NCI-H187 treated with DMSO at 0.1 percent for 48 hours (cell line): ENCODE results near the gene SOX12.

Source experiments
- DNase-seq: peaks from one replicate; lab custom pipeline; 2025; lab: John Stamatoyannopoulos, UW

The SOX12 gene

DNA sequence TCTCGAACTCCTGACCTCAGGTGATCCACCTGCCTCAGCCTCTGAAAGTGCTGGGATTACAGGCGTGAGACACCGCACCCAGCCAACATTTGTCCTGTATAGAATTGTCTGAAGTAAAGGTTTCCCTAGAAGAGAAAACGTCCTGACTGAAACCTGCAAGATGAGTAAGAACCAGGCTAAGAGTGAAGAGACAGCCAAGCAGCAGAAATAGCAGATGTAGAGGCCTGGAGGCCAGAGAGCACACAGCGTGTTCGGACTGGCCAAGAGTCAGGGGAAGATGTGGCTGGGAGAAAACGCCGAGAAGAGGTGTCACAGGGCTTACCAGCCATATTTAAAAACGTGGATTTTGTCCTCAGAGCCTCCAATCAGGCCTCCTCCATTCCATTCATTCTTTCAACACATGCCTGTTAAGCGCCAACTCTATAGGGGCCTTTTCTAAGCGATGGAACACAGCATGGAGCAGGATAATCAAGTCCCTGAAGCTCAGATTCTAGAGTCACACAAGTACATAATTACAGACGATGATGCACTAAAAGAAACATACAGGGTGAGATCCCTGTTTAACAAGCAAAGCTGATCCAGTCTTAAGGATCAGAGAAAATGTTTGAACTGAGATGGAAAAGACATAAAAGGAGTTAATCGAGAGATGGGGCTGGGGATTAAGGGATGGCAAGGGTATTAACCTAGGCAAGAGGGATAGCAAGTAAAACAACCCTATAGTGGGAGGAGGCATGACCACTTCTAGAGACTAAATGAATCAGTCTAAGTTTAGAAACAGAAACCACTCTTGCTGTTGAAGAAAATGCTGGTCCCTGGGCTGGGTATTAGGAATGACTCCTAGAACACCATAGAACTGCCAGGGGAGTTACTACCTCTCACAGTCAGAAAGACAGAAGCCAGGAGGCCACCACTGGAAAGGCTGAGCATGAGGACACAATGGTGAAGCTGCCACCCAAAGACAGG, 23.2 kb upstream of the SOX12 start:
- no peak for DNase-seq

DNA sequence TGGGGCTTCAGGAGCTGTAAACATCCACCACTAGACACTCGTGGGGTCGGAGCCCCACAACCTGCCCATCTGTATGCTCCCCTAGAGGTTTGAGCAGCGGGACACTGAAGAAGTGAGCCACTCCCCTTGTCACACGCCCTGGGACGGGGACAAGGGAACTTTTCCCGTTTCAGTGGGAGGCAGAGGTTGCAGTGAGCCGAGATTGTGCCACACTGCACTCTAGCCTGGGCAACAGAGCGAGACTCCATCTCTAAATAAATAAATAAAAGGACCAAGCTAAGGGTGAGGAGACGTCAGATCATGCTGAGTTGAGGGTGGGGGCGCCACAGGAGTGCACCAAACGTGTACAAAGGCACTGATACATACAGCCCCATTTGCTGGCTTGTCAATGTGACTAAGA, 19.6 kb upstream of the SOX12 start:
- DNase-seq: no peak

DNA sequence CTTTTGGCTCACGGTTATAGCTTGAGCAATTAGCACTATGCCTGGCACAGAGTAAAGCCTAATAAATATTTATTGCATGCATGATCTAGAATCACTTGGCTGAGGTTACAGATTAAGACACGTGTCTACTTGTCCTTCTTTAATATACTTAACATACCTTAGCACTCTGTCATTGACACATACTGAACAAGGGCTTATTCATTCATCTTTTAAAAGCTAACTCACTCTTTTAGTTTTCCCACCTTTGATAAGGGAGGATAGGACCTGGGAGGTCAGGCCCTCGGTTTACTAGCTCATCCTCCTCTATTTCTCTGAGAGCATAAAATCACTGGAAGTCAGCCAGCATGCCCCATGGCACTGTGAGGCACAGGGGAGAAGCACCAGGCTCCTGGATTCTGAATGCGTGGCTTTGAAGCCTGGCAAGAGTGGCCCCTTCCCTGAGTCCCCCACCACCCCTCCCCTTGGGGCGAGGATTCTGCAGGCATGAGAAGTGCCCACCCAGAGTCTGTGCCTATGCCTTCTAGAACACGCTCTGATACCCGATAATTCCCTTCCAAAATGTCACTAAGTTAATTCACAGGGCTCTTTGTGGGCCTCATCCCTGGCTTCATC, 16.8 kb upstream of the SOX12 start:
- no peak for DNase-seq

DNA sequence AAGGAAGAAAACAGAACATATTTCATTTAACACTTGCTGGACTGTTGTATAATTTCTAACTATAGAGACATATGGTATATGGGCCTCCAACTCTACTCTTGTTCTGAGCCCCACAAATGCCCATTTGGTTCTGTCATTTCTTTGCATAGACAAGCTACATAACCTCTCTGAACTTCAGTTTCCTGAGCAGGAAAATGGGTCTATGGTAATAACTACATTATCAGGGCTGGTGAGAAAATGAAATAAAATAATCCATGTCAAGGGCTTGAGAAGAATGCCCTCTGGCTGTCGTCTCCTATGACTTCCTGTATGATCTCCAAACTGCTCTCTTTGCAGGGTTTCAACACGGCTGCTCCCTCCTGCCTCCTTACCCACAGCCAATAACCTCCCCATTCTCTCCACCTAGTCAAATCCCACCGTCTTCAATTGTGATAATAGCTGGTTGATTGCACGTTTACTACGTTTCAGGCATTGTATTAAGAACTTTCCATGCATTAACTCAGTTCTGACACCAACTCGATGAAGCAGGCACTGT, 16.0 kb upstream of the SOX12 start:
- DNase-seq: no peak

DNA sequence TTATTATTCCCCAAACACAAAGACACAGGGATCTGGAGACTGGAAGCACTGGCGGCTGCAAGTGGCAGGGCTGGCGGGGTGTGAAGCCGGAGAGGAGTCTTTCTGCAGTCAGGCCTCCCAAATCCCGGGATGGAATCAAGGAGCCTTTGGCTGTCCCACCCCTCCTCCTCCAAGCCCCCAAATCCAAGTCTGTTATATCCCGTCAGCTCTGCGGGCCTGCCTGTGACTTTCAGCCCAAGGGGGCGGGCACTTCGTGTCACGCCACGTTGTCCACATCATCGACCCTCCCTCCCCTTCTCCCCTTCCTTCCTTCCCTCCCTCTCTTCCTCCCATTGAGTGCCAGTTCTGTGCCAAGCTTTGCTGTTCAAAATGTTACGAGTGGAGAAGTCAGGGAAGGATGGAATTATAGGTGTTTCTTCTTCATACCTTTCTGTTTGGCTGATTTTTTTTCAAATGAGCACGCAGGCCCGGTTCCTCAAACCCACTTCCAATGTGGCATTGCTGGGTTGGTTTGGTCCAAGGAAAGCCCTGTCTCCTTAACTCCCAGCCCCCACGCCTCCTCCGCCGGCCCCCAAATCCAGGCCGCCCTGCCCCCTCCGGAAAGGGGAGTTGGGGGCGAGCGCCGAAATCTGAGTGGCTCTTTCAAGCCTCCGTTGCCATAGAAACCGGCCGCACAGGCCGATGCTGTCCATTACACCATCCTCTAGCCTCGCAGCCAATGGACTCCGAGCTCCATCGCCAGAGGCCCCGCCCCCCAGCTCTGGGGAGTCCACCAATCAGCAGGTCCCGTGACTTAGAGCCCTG, 15.3 kb upstream of the SOX12 start:
- DNase-seq: peak; percentile 91

DNA sequence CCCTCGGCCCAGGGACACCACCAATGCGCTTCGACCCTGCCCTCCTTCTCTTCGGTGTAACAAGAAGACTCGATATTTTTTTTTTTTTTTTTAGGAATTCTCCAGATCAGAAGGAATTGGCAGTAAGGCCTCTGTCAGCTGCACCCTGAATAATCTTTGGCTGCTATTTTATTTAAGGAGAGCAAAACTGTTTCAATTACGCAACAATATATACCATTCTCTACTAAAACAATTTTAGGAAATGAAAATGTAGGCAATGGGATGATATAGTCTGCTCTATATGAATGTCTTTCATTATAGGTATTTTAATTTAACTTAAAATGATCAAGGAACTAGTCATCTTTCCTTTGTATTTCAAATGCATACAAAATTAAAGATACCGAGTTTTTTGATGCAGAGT, 14.7 kb upstream of the SOX12 start:
- DNase-seq: no peak

DNA sequence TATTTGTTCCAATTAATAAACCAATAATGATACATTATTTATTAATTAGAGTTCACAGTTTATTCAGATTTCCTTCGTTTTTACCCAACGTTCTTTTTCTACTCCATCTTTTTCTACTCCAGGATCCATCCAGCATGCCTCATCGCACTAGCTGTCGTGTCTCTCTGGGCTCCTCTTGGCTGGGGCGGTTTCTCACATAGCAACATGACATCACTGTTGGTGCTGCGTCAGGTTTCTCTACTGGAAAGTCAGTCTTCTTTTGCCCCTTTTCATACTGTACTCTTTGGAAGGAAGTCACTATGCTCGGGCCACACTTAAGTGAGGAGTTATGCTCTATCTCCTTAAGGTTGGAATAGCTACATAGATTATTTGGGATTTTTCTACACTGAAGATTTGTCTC, 13.7 kb upstream of the SOX12 start:
- no peak for DNase-seq

DNA sequence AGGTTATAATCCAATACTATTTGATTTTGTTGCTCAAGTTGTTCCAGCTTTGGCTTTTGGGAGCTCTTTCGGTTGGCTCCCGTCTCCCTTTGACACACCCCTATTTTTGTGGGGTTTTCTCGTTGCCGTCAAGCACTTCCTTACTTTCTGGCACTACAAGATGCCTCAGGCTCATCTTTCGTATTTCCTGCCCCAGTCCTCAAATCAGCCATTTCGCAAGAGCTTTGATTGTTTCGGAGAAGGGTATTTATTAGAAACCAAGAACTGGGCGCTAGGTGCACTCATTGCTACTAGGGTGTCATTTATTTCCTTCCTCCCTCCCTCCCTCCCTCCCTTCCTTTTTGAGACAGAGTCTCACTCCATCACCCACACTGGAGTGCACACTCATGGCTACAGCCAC, 13.3 kb upstream of the SOX12 start:
- DNase-seq: no peak

DNA sequence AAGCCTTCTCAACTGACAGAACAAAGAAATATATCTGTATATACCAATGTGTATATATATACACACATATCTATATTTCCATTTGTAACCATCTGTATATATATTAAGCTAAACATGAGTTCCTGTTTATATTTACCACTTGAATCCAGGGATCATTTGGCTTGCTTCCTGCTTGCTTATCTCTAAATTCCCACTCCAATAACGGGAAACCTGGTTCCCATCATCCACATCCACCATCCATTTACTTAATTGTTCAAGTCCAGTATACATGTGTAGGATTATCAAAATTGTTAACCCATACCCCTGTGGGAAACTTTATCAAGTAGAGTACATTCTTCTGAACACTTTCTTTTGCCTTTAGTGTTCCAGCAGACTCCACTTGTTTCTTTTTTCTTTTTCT, 12.5 kb upstream of the SOX12 start:
- no peak for DNase-seq

DNA sequence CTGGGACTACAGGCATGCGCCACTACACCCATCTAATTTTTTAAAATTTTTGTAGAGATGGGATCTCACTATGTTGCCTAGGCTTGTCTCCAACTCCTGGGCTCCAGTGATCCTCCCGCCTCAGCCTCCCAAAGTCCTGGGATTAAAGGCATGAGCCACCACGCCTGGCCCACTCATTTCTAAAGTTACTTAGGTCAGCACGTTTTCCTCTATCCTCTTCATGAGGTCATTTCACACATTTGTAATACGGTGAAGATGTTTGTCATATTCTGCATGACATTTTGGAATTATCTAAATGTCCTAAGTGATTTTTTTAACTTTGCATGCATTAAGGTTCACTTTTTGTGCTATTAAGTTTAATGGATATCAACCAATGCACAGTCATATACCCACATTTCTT, 11.9 kb upstream of the SOX12 start:
- no peak for DNase-seq

DNA sequence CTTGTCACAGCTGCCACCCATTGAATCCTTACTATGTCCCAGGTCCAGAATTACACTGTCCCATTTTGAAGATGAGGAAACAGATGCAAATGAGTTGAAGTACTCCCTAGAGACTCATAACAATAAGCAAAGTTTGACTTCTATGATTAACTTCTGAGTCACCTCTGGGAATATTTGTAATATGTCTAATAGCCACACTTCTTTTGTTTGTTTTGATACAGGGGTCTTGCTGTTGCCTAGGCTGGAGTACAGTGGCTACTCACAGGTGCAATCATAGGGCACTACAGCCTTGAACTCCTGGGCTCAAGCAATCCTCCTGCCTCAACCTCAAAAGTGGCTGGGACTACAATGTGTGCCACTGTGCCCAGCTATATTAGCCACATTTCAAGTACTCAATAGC, 11.4 kb upstream of the SOX12 start:
- DNase-seq: no peak

DNA sequence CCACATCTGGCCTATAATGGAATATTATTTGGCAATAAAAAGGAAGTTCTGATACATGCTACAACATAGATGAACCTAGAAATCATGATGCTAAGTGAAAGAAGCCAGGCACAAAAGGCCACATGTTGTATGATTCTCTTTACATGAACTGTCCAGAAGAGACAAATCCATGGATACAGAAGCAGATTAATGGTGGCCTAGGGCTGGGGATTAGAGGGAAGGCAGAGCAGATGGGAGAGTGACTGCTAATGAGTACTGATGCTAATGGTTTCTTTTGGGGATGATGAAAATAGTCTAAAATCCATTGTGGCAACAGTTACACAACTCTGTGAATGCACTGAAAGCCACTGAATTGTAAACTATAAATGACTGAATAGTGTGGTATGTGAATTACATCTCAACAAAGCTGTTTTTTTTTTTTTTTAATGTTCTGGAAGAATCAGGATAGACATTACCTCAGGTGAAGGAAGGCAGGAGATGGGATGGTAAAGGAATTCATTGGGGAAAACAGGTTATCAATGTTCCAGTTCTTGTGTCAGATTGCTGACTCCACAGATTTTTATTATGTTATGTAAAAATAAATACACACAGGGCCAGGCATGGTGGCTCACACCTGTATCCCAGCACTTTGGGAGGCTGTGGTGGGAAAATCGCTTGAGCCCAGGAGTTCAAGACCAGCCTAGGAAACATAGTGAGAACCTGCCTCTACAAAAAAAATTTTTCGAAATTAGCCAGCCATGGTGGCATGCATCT, 8.9 kb upstream of the SOX12 start:
- DNase-seq: no peak

DNA sequence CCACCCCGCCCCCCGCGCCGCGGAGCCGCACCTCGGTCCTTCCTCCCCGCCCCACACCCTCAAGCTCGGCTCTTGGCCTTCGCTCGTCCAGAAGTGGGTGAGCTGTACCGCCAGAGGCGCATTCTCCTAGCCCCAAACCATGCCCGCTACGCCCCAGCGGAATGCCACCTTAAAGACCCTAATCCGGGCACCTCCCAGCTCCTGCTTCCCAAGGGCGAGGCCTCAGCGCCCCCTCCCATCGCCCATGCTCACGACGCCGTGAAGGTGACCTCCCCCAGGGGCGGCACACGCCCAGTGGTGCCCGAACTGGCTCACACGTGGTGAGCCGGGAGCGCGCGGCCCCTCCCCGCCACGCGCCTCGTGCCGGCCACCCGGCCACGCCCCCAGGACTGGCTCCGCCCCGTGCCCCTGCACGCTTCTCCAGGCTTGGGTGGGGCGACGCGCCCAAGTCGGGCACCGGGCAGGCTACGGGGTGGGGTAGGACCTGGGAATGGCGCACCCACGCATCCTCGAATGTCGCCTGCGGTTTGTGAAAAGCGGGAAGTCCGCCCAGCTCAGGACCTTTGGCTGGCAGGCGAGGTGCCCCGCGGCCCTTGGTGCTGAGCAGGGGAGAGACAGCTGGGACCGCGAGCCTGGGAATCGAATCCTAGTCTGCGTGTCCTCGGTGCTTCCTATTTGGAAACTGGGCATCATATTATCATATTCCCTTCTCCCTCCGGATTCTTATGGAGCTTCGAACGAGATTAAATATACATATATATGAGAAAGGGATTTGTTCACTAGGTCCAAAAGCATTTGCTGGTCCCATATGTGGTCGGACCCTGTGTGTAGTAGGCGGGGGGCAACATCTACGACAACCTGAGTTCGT, 941 bp upstream of the SOX12 start:
- DNase-seq: peak; percentile 53

DNA sequence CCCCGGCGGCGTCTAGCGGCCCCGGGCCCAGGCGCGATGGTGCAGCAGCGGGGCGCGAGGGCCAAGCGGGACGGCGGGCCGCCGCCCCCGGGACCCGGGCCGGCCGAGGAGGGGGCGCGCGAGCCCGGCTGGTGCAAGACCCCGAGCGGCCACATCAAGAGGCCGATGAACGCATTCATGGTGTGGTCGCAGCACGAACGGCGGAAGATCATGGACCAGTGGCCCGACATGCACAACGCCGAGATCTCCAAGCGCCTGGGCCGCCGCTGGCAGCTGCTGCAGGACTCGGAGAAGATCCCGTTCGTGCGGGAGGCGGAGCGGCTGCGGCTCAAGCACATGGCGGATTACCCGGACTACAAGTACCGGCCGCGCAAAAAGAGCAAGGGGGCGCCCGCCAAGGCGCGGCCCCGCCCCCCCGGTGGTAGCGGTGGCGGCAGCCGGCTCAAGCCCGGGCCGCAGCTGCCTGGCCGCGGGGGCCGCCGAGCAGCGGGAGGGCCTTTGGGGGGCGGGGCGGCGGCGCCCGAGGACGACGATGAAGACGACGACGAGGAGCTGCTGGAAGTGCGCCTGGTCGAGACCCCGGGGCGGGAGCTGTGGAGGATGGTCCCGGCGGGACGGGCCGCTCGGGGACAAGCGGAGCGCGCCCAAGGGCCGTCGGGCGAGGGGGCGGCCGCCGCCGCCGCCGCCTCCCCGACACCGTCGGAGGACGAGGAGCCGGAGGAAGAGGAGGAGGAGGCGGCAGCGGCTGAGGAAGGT, 715 bp downstream of the SOX12 start:
- no peak for DNase-seq

DNA sequence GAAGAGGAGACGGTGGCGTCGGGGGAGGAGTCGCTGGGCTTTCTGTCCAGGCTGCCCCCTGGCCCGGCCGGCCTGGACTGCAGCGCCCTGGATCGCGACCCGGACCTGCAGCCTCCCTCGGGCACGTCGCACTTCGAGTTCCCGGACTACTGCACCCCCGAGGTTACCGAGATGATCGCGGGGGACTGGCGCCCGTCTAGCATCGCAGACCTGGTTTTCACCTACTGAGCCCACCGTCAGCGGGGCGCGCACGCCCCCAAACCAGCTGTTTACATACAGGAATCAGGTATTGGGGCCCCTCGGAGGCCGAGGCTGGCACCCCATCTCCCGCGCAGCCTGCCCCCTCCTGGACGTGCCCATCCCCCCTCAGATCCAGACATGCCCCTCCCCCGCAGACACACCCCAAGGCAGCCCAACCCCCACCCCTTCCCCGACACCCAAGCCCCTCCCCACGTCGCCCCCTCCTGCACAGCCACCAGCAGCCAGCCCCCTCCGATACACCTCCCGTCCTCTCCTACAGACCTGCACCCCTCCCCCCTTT, 1.4 kb downstream of the SOX12 start:
- DNase-seq: peak; percentile 68

DNA sequence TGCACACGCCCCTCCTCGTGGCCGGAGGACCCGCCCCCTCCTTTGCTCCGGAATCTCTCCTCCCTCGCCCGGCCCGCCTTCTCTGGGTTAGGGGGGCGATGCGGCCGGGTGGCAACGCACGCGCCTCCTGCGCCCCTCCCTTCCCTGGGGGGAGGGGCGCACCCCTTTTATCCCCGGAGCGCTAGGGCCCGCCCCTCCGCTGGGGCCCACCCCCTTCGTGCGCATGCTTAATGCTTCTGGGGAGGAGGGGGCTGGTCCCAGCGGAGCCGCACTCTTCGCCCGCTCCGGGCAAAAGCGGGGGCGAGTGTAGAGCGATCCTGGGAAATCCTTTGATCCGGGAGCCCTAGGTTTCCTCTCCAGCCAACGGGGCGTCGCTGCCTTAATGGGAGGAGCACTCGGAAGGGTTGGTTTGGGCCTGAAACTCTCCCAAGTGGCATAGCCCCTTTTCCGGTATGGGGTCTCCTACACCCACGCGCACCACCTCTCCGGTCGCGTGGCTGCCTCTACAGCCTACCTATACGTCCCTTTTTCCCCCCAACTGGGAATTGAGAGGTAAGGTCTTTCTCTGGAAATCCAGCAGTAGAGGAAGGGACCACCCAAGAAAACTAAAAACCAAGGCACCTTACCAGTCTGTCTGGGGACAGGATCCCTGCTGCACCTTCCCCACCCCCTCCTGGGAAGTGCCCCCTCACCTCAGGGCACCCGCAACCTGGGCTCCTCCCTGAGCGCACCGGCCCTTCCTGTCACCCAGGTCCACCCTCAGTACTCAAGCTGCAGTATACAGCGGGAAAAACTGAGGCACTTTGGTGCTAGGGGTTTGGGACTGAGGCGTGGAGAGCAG, 2.1 kb downstream of the SOX12 start:
- no peak for DNase-seq

DNA sequence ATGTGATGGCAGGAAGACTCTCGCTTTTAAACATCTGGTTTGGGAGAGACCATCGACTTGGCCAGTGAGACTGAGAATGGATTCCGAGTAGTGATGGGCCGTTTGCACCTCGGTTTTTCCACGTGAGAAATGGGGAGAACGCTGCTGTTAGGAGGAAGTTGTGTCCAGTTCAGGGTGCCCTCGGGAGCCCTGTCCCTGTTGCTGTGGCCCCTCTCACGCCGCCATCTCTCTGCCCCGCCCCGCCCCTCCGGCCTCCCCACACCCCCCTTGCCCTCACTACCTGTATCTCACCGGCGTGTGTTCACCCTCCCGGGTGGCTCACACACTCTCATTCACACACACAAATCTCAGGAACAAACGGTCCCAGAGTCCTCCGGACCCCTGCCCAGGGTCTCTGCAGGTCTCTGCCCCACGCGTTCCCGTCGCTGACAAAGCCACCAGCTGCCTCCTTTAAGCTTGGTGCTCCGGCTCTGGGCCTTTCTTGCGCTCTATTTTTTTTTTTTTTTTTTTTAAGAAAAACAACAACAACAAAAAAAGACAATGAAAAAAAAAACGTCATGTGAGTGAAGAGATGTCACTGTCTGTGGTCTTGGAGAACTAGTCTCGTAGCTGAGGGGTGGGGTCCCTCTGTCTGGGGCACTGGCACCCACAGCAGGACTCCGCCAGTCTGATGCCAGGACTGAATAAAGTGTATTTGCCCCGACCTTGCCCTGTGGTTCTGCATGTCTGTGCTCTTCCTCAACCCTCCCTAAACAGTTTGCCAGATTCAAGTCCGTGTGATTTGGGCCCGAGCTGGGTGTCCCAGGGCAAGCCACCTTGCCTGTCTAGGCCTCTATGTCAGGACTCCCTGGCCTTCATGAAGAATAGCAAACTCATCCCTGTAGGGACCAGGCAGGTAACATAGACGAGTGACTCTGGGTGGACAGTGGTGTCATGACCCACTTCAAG, 2.9 kb downstream of the SOX12 start:
- DNase-seq: no peak
